H9 (cell line): Measurements from ENCODE around the gene PRKCZ. TPM values are rescaled to one million over a fixed set of nuclear protein-coding genes. Genes with fewer than 3 reads are reported as not detected.

Source experiments
- DNase-seq: peaks from one replicate; pipeline ENCODE4 v3.0.0-alpha.2; 2017
- H2AFZ ChIP-seq: one replicate; pipeline ENCODE4 v1.6.1; 2013; ENCODE audit warnings: mild to moderate bottlenecking, low read length, control low read depth, moderate library complexity
- H2AK5ac ChIP-seq: 2 replicates; pipeline ENCODE4 v1.6.1; 2013; ENCODE audit warnings: low read length, control low read depth, mixed read lengths; ENCODE audit not compliant: insufficient read length
- H2BK120ac ChIP-seq: one replicate; pipeline ENCODE4 v1.6.1; 2013; ENCODE audit warnings: low read depth, mild to moderate bottlenecking, low read length, control low read depth, inconsistent platforms; ENCODE audit not compliant: poor library complexity, severe bottlenecking
- H2BK12ac ChIP-seq: 2 replicates; pipeline ENCODE4 v1.6.1; 2013; ENCODE audit warnings: low read length, control low read depth, mixed read lengths, low read depth; ENCODE audit not compliant: insufficient read length
- H2BK15ac ChIP-seq: 2 replicates; pipeline ENCODE4 v1.6.1; 2013; ENCODE audit warnings: low read depth, low read length, control low read depth
- H2BK20ac ChIP-seq: one replicate; pipeline ENCODE4 v1.6.1; 2013; ENCODE audit warnings: low read depth, mild to moderate bottlenecking, low read length, control low read depth, inconsistent platforms; ENCODE audit not compliant: poor library complexity, severe bottlenecking
- H2BK5ac ChIP-seq: 2 replicates; pipeline ENCODE4 v1.6.1; 2013; ENCODE audit warnings: low read length, control low read depth, mixed read lengths; ENCODE audit not compliant: insufficient read length
- H3K14ac ChIP-seq: 2 replicates; pipeline ENCODE4 v1.6.1; 2013; ENCODE audit warnings: low read length, control low read depth; ENCODE audit not compliant: insufficient read depth
- H3K18ac ChIP-seq: 2 replicates; pipeline ENCODE4 v1.6.1; 2013; ENCODE audit warnings: low read depth, mild to moderate bottlenecking, mixed read lengths, low read length, control low read depth; ENCODE audit not compliant: insufficient read length
- H3K23ac ChIP-seq: 2 replicates; pipeline ENCODE4 v1.6.1; 2013; ENCODE audit warnings: low read length, control low read depth, mixed read lengths, low read depth; ENCODE audit not compliant: insufficient read length
- H3K23me2 ChIP-seq: 2 replicates; pipeline ENCODE4 v1.6.1; 2013; ENCODE audit warnings: low read depth, mild to moderate bottlenecking, mixed read lengths, low read length, control low read depth; ENCODE audit not compliant: insufficient read length, poor library complexity, severe bottlenecking
- H3K27ac ChIP-seq: 2 replicates; pipeline ENCODE4 v1.5.1; 2013; ENCODE audit warnings: low read length, control low read depth, mixed read lengths, low read depth; ENCODE audit not compliant: insufficient read length
- H3K27me3 ChIP-seq: 2 replicates; pipeline ENCODE4 v1.6.1; 2013; ENCODE audit warnings: low read length, control low read depth, inconsistent platforms; ENCODE audit not compliant: insufficient read depth
- H3K4ac ChIP-seq: 2 replicates; pipeline ENCODE4 v1.6.1; 2013; ENCODE audit warnings: low read depth, mild to moderate bottlenecking, control low read depth, inconsistent platforms, low read length, moderate library complexity
- H3K4me1 ChIP-seq: 2 replicates; pipeline ENCODE4 v1.6.1; 2013; ENCODE audit warnings: low read length, control low read depth, inconsistent platforms; ENCODE audit not compliant: insufficient read depth
- H3K4me2 ChIP-seq: 2 replicates; pipeline ENCODE4 v1.6.1; 2013; ENCODE audit warnings: low read length, control low read depth, mixed read lengths; ENCODE audit not compliant: insufficient read length, insufficient read depth
- H3K56ac ChIP-seq: 2 replicates; pipeline ENCODE4 v1.6.1; 2013; ENCODE audit warnings: low read depth, mild to moderate bottlenecking, mixed read lengths, low read length, control low read depth; ENCODE audit not compliant: insufficient read length
- H3K79me1 ChIP-seq: 2 replicates; pipeline ENCODE4 v1.6.1; 2013; ENCODE audit warnings: low read depth, mild to moderate bottlenecking, moderate library complexity, low read length, control low read depth, inconsistent platforms; ENCODE audit not compliant: insufficient read depth, poor library complexity, severe bottlenecking
- H3K79me2 ChIP-seq: 2 replicates; pipeline ENCODE4 v1.6.1; 2013; ENCODE audit warnings: low read length, control low read depth, inconsistent platforms; ENCODE audit not compliant: insufficient read depth
- H3K9ac ChIP-seq: 2 replicates; pipeline ENCODE4 v1.6.1; 2013; ENCODE audit warnings: low read length, control low read depth, mixed read lengths; ENCODE audit not compliant: insufficient read length; ENCODE audit errors: extremely low read depth
- H3K9me3 ChIP-seq: one replicate; pipeline ENCODE4 v1.6.1; 2013; ENCODE audit warnings: low read depth, low read length, inconsistent platforms; ENCODE audit not compliant: control insufficient read depth
- H3T11ph ChIP-seq: one replicate; pipeline ENCODE4 v1.6.1; 2013; ENCODE audit warnings: mild to moderate bottlenecking, low read length, control low read depth, inconsistent platforms
- H4K20me1 ChIP-seq: one replicate; pipeline ENCODE4 v1.6.1; 2013; ENCODE audit not compliant: control insufficient read depth, insufficient read length, insufficient read depth
- H4K5ac ChIP-seq: 2 replicates; pipeline ENCODE4 v1.6.1; 2013; ENCODE audit warnings: low read depth, mild to moderate bottlenecking, mixed read lengths, low read length, control low read depth; ENCODE audit not compliant: insufficient read length
- H4K8ac ChIP-seq: replicated peaks from 2 replicates; pipeline ENCODE4 v1.6.1; 2013; ENCODE audit warnings: low read length, control low read depth, mixed read lengths, low read depth; ENCODE audit not compliant: insufficient read length
- H4K91ac ChIP-seq: 2 replicates; pipeline ENCODE4 v1.6.1; 2013; ENCODE audit warnings: low read depth, mild to moderate bottlenecking, moderate library complexity, mixed read lengths, low read length, control low read depth; ENCODE audit not compliant: insufficient read length
- H3K27ac Mint-ChIP-seq, 3 experiments: 2 replicates in 2 of 3; 3 replicates in 1 of 3; pipeline ENCODE4 v1.8.0; 2020 to 2021; ENCODE audit warnings: mixed read lengths in 3 of 3, mild to moderate bottlenecking in 1 of 3, moderate library complexity in 1 of 3
- H3K27me3 Mint-ChIP-seq: 2 replicates; pipeline ENCODE4 v1.8.0; 2021; ENCODE audit warnings: low read depth, mild to moderate bottlenecking, moderate library complexity, mixed read lengths
- H3K36me3 Mint-ChIP-seq, 3 experiments: 2 replicates in 2 of 3; 3 replicates in 1 of 3; pipeline ENCODE4 v1.8.0; 2020 to 2021; ENCODE audit warnings: low read depth in 3 of 3, mixed read lengths in 3 of 3; ENCODE audit not compliant: insufficient read depth in 1 of 3
- H3K4me1 Mint-ChIP-seq, 2 experiments: 2 replicates each; pipeline ENCODE4 v1.8.0; 2020; ENCODE audit warnings: mixed read lengths in 2 of 2
- H3K4me3 Mint-ChIP-seq, 2 experiments: 2 replicates in 1 of 2; 3 replicates in 1 of 2; pipeline ENCODE4 v1.8.0; 2020 to 2021; ENCODE audit warnings: mild to moderate bottlenecking in 2 of 2, mixed read lengths in 2 of 2, moderate library complexity in 1 of 2
- H3K9me3 Mint-ChIP-seq, 2 experiments: 2 replicates in 1 of 2; 3 replicates in 1 of 2; pipeline ENCODE4 v1.8.0; 2020; ENCODE audit warnings: mild to moderate bottlenecking in 2 of 2, mixed read lengths in 2 of 2, moderate library complexity in 1 of 2
- CTCF ChIP-seq: fragments of 200-600 bp; sonication (generic); conservative IDR thresholded peaks from 3 replicates; pipeline ENCODE4 v1.8.0; 2021; ENCODE audit warnings: antibody characterized with exemption, mild to moderate bottlenecking
- WGBS: extraction: QIAGEN DNeasy Blood & Tissue Kit; methylation state at CpG from one replicate; pipeline ENCODE4 v1.1.7; 2013; ENCODE audit warnings: missing lambda C conversion rate, low lambda C conversion rate, mixed read lengths; ENCODE audit not compliant: insufficient read length; ENCODE audit errors: extremely low coverage; 5-methylcytosine and 5-hydroxymethylcytosine counted together
- total RNA-seq: library from RNA; stranded (reverse); gene quantifications from 2 replicates; pipeline ENCODE4 v1.2.1, GENCODE V29; 2021

The PRKCZ gene
- total RNA-seq, 1 experiment from 2014 or later = 48.4 TPM

- Mint-ChIP-seq H3K4me1 (peaks cover 0 to 8% of the 10 kb centered on the region in 2 experiments; a peak in 2 of 4 replicates), H3K9me3 (no peaks in the 10 kb centered on the region), H3K4me3 (no peak overlapping the region; a peak in 1 of 5 replicates), H3K27ac (peak overlapping the region in 2 of 3 experiments; percentile 53 to 66; a peak in 3 of 7 replicates), H3K27me3 (no peaks in the 10 kb centered on the region), H3K36me3 (peaks cover 8 to 48% (median 42%) of the 10 kb centered on the region in 3 experiments; a peak in 6 of 7 replicates)
- no peak overlapping the region for H4K5ac ChIP-seq
- no peak overlapping the region for H2BK120ac ChIP-seq
- H3K23ac ChIP-seq = no peak overlapping the region
- no peaks in the 10 kb centered on the region for H3K79me2 ChIP-seq
- no peak overlapping the region for H3K14ac ChIP-seq
- H2AK5ac ChIP-seq = no peak overlapping the region
- H2BK15ac ChIP-seq = no peak overlapping the region
- no peaks in the 10 kb centered on the region for H3K23me2 ChIP-seq
- no CpG with 5 or more reads among the region's 37 CpGs for WGBS
- no peak overlapping the region for H4K8ac ChIP-seq
- H3K4ac ChIP-seq = no peak overlapping the region
- H3K9ac ChIP-seq = no peak overlapping the region
- no peak overlapping the region for H3T11ph ChIP-seq
- no peak overlapping the region for H2BK5ac ChIP-seq
- no peak overlapping the region for H3K18ac ChIP-seq
- H3K79me1 ChIP-seq = no peaks in the 10 kb centered on the region
- no peak overlapping the region for H2AFZ ChIP-seq
- no peak overlapping the region for H3K27ac ChIP-seq
- H3K4me1 ChIP-seq = no peaks in the 10 kb centered on the region
- no peak overlapping the region for H3K56ac ChIP-seq
- no peaks in the 10 kb centered on the region for H3K27me3 ChIP-seq
- peak; percentile 50 for DNase-seq
- H3K4me2 ChIP-seq = no peak overlapping the region
- no peak overlapping the region for H2BK20ac ChIP-seq
- no peak overlapping the region for H4K91ac ChIP-seq
- H4K20me1 ChIP-seq = no peaks in the 10 kb centered on the region
- no peak for TF ChIP-seq CTCF
- no peak overlapping the region for H2BK12ac ChIP-seq
- H3K9me3 ChIP-seq = no peaks in the 10 kb centered on the region
Measured at GRCh38 chr1:2173546-2174347, 123.5 kb downstream of the PRKCZ start.
